HPDE6-E6E7 (cell line): ENCODE results near the gene MYB.
"Not testable (repeated sequence)": the region's sequence is repeated elsewhere in the genome, so short reads cannot be mapped to it uniquely, and the experiment has no call there.

Experiments used
- DNase-seq: peaks from one replicate; pipeline ENCODE4 v3.0.0; 2011; ENCODE audit warnings: missing footprints; ENCODE audit errors: extremely low spot score

The MYB gene

DNA sequence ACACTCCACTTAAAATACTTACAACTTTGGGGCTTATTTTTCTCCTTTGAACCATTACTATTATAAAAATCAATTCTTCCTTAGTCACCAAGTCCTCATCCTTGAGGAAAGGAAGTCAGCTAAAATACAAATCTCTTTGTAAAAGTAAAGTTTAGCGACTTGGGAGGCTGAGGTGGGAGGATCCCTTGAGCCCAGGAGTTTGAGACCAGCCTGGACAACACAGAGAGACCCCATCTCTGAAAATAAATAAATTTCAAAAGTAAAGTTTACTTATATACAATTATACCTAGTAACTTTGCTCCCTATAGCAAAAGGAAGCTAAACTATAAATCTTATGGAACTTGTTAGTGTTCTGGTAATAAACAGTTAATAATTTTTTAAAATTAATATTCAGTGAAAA, 40.4 kb downstream of the MYB start:
- no peak for DNase-seq

DNA sequence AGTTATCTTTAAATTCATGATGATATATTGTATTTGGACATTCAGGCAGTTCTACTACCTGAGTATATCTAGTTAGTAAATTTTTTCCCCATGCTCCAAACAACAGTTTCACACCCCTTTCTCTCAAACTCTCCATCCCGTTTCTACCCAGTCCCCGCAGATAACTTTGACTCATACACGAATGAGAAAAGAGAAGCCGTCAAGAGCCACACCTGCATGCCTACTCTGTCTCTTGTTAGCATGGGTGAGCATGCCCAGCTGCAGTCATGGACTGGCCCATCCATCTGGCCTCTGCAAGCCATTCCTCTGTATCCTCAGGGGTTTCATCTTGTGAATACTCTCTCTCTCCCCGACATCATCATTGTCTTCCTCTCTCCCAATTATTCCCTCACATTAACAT, 41.5 kb downstream of the MYB start:
- DNase-seq, result no peak

DNA sequence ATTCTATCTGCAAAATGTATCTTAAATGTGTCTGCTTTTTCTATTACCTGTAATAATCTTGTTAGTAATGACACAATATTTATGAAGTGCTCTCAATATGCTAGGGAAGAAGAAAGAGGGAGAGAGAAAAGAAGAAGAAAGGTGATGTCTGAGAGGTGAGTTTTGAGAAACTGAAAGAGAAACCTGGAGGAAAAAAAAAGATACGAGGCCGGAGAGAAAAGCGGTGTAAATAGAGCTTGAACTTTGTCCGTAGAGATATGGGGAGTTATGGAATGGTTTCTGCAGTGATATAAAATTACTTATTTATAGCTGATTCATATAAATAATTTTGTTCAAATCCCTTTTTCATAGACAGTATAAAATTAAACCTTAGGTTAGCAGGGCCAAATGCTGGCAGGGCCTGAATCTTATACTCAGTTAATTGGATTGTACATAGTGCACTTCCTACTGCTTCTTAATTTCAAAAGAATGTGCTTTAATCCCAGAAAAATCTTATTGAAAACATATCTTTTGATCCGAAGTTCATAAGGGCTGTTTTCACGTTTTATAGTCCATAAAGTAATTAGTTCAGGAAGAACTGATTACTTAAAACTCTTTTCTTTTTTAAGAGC, 43.0 kb downstream of the MYB start:
- DNase-seq, result no peak

DNA sequence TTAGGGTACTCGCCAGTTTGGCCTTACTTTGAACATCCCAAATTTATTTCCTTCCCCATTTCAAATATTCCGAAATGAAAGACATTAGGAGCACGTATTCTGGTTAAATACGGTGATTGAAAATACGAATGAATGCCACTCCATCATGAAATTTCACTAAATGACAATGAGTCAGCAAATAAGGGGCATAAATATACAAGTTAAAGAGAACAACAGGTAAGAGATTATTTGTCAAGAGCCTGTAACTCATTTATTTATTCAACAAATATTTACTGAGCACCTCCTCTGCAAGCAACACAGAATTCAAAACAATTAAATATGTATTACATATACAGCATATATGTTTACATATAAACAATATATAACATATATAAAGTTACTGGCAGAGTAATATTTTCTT, 44.8 kb downstream of the MYB start:
- no peak for DNase-seq

DNA sequence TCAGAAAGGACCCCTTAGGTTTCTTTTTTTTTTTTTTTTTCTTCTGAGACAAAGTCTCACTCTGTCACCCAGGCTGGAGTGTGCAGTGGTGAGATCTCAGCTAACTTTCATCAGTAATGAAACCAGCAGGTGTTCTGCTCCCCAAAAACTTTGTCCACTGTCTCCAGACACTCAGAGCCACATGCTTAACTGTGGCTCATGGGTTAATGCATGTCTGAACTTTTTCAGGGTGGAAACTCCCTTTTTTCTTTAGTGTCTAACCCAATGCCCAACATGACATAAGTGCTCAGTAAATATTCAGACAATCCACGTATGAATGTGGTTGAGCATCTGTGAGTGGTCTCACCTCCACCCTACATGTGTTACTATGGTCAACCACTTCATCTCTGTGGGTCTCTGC, 45.4 kb downstream of the MYB start:
- no peak for DNase-seq

DNA sequence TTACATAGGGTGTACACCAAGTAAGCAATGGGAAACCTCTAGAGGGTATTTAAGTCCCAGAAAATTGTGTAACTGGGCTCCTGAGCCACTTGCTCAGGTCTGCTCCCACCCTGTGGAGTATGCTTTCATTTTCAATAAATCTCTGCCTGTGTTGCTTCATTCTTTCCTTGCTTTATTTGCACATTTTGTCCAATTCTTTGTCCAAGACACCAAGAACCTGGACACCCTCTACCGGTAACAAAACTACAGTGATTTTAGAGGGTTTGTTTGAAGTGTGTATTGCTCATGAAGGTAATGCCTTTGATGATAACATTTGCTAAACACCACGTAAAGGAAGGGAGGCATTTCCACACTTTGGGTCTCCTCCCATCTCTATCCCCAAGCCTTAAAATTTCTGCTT, 46.2 kb downstream of the MYB start:
- no peak for DNase-seq

DNA sequence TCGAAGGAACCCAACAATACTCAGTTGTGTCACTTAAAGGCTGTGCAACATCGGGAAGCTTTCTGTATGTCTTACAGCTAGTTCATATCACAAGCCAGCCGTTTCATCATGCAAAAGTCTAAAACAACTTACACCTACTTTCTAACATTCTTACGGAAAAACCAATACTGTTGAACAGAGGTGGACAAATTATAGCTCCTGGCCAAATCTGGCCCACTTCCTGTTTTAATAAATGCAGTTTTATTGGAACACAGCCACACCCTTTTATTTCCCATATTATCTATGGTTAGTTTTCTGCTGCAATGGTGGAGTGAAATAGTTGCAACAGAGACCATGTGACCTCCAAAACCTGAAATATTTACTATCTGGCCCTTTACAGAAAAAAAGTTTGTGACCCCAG, 46.6 kb downstream of the MYB start:
- DNase-seq, result no peak

DNA sequence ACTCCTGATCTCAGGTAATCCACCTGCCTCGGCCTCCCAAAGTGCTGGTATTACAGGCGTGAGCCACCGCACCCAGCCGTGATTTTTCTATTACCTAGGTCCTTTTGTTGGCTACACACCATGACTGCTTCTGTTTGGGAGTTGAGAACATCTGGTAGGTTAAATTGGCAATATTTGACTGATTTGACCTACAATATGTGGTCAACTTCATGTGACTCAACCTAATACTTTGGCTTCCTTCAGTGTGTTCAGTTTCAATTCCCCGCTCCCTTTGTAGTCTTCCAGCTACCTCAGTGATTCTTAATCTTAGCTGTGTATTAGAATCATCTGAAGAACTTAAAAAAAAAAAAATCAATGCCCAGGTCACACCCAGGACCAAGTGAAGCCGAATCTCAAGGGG, 47.4 kb downstream of the MYB start:
- no peak for DNase-seq

DNA sequence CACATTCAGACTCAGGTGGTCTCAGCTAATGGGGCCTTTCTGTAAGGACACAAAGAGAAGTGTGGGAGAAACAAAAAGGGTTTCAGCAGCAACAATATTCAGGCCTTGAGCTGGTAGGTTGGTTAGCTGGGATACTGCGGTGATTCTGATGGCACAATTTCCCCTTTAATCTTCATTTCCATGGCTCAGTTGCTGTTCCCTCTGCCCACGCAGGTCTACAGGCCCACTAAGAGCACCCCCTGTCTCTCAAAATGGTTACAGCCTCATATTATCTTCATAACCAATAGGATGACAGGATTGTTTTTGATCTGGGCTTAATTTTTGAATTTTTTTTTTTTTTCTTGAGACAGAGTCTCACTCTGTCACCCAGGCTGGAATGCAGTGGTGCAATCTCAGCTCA, 48.9 kb downstream of the MYB start:
- no peak for DNase-seq

DNA sequence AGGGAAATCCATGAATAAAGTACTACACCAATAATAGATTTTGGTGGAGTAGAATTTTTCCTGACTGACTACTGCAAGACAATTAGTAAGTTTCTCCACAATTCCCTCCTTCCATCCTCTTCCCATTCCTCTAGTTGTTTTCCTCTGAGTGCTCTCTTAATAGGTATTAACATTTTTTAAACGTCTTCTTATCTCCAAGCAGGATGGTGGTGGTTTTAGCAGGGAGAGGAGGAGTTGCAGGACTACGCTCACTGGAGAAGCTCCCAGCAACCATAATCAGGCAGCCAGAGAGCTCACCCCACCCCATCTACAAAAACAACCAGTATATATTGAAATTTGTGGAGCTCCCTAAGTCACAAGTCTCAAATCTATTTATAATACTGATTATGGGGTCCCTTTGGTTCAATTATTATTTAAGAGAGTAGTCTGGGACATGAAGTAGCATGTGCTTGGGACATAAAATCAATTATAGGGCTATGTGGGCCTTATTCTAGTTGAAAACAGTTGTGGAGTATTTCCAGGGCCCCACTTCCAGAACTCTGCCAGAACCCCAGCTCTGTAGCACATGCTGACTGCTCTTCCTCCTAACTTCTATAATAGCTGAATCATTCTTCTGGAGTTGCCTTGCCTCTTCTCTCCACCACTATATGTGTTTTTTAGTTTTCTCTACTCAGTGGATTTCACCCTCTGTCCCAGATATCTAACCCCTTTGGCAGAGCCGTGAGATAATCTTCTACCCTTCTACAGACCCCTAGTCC, 49.8 kb downstream of the MYB start:
- DNase-seq, result no peak

DNA sequence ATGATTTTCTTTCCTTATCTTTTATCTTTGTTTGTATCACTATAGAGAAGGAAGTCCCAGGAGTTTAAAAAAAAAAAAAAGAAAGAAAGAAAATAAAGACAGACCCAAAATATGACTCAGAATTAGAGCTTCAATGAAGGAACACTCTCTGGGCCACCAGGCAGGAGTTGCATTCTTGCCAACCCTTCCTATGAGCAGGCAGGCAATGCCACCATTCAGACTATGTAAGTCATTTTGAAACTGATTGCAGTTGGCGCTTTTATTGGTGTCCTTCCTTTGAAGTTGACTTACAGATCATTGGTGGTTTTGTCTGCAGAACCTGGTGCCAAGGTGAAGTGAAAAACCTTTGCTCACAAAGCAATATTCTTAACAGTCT, 50.3 kb downstream of the MYB start:
- DNase-seq, result no peak

DNA sequence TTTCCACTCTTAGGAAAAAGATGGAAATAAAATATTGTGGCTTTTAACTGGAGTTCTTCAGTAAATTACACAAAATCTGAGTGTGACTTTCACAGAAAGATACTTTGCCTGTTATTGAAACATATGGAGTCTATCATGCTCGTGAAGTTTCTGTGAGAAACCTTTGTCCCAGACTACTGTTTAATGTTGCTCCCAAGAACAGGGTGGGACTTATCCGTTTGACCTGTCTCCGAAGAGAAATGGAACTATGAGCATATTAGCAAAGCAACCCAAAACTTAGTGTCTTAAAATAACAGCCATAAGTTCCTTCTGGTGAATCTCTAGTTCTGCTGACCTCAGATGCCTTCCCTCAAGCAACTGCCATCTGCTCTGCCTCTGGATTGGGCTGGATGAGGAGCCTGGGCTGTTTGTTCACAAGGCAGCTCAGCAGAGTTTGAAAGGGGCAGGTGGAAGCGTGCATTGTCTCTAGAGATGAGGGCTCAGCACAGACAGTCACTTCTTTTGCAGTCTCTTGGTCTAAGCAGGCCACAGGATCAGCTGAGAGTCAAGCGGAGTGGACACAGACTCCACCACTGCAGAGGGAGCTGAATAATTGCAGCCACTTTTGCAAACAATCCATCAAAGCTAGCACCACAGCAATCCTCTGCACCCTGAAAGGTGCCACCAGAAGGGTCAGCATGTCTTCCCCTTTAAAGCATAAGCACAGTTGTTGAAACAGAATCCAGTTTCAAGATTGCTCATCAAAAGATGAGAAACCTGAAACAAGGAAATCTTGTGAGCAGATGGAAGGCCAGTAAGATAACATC, 52.8 kb downstream of the MYB start:
- DNase-seq, result no peak

DNA sequence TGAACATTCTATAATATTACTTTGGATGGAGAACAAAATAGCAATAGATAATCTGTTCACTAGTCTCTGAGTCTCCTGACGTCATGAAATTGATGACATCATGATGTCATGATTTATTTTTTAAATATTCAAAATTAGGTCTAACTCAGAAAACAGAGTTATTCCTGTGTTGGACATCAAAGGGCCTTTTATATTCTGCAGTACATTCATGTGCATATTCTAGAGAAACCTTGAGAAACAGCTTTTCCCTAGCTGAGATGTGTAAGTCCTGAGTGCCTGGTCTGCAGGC, 53.3 kb downstream of the MYB start:
- no peak for DNase-seq

DNA sequence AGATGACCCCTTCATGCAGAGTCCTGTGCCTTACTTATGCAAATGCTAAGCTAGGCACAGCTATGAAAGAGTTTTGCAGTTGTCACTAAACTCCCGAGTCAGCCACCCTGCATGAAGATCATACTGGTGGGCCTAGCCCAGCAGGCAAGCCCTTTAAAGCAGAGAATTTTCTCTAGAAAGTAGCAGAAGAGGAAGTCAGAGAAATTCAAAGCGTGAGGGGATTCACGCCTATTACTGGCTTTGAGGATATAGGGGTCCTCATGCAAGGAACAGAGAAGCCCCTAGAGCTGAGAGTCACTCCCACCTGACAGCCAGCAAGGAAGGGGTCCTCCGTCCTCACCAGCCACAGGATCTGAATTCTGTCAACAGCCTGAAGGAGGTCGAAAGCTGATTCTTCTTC, 54.6 kb downstream of the MYB start:
- DNase-seq, result no peak

DNA sequence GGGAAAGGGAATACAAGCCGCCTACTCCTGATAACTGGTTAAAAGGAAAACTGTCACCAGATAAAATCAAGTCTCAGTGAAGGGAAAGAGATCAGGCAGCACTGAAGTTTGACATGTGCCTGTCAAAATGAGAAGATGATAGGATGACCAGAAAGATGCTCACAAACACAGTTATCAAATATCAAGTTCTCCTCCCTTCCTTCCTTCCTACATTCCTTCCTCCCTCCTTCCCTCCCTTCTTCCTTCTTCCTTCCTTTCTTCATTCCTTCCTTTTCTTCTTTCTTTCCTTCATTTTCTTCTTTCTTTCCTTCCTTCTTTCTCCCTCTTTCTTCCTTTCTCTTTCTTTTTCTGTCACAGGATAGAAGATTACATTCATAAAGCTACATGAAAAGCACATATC, 55.2 kb downstream of the MYB start:
- DNase-seq, result no peak

DNA sequence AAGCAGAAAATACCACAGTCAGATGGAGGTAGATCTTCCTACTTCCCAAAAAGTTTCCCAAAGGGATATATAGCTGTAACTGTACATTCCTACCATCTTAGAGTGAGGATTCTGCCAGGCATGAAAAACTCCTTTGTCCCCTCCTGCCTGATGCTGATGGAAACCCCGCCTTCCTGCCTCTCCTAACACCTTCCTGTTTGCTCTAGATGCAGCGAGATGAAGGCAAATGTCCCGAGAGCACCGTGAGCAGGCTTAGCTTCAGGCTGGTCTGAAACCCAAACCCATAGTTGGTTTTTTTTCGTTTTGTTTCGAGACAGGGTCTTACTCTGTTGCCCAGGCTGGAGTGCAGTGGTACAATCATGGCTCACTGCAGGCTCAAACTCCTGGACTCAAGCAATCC, 55.6 kb downstream of the MYB start:
- DNase-seq, result no peak

DNA sequence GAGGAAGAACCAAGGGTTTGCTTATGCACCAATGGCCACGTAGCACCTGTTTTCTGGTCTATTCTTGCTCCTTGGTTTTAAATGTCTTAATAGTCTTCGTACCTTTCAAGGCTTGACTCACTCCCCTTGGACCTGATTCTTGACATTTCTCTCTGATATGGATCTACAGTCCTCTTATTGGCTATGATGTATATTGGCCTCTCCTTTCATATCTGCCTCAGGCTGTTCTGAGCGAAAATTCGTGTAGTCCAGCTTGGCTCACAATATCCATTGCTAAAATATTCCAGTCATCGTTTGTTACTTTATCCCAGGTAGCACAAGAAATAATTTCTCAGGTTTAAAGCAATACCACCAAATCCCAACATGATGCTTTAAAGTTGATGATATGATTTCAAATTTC, 59.6 kb downstream of the MYB start:
- DNase-seq, result no peak

DNA sequence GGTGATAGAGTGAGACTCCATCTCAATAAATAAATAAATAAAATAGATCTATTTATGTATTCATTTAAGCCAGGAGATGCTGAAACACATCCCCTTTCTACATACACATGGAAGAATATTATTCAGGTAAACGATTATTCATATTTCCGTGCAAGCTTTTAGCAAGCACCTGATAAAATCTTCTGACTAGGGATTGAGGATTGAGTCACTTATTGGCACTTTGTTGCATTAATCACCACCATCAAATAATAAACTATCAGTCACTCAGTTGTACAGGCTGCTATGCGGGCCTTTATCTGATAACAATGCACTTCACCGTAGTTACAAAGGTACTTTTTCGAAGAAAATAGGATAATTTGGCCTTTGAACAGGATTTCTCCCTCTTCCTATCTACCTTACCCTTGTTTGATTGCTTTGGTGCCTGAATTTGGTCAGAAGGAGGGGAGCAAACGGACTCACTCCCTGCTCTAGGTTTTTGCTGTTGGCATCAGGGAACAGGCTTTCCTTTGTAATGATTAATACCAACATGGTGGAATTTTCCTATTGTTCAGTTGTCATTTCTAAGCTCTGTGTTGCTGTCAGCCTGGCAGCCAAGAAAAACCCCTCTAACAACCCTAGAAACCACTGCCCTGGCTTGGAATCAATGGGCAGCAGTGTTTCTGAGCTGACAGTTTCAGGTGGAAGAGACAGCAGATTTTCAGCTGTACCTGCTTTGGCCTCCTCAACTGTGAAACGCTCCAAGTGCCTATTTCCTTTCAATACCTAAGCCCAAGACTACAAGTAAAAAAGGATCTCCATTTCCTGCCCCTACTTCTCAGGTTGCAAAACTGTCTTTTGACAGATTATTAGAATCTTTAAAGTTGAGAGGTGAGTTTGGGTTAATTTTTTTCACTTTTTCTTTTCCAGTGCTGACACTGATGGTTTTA, 63.0 kb downstream of the MYB start:
- DNase-seq, result peak; percentile 3

DNA sequence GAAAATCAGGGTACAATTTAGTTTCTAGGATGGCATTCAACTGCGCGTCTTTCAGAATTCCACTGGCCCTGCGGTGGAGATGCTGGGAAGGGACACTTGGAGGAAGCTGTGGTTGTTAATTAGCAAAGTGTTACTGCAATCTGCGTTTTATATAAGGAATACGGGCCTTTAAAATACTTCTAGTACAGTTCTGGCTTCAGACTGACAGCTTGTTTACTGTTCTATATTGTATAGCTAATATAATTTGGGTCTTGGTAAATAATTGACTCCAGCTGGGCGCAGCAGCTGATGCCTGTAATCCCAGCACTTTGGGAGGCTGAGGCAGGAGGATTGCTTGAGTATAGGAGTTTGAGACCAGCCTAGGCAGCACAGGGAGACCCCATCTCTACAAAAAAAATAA, 63.7 kb downstream of the MYB start:
- no peak for DNase-seq

DNA sequence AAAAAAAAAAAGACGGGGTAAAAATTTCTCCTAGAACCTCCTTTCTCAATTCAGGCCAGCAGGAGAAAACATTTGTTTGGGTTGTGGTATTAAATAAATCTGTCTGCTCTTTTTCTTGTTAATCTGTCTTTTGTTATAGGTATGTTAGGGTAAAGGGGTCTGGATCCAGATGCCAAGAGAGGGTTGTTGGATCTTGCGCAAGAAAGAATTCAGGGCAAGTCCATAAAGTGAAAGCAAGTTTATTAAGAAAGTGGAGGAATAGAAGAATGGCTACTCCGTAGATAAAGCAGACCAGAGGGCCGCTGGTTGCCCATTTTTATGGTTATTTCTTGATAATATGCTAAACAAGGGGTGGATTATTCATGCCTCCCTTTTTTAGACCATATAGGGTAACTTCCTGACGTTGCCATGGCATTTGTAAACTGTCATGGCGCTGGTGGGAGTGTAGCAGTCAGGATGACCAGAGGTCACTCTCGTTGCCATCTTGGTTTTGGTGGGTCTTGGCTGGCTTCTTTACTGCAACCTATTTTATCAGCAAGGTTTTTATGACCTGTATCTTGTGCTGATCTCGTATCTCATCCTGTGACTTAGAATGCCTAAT, 65.4 kb downstream of the MYB start:
- DNase-seq, result not testable (repeated sequence)

DNA sequence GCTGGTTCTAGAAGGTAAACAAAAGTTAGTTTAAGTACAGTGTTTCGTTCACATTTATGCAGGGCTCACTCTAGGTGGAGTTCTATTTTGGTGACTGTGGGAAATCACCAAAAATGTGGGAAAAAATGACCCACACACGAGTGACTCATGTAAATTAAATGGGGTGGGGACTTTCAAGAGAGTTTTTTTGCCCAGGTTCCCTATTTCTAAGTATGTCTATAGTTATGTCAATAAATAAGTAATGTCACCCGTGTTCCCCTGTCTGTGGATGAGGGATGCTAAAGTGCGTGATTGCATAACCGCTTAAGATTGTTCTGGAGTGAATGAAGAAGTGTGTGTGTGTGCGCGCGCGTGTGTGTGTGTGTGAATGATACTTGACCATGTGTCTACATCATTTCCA, 69.1 kb downstream of the MYB start:
- DNase-seq, result no peak
